RWPE2 (cell line): Measurements from ENCODE around the gene CHD9NB.
A peak's percentile ranks its signal among the peaks of the same experiment; 100 is the strongest.

Experiments
- ATAC-seq: fragments of 200-7000 bp; cut with Tn5 transposase; 3 replicates; pipeline ENCODE4 v1.9.1; 2021; ENCODE audit warnings: low read depth
- DNase-seq: peaks from one replicate; pipeline ENCODE4 v3.0.0-alpha.2; 2020; ENCODE audit warnings: low spot score
- H3K27ac ChIP-seq: fragments of 450-650 bp; 2 replicates; pipeline ENCODE4 v1.5.1; 2017; ENCODE audit warnings: mild to moderate bottlenecking; ENCODE audit not compliant: poor library complexity, severe bottlenecking
- H3K27me3 ChIP-seq: fragments of 250-450 bp; sonication (Bioruptor Pico); 2 replicates; pipeline ENCODE4 v1.5.1; 2021; ENCODE audit warnings: mild to moderate bottlenecking, moderate library complexity; ENCODE audit not compliant: insufficient read depth, poor library complexity, severe bottlenecking
- H3K36me3 ChIP-seq: fragments of 250-450 bp; sonication (Bioruptor Pico); 2 replicates; pipeline ENCODE4 v1.5.1; 2020; ENCODE audit warnings: low read depth, mild to moderate bottlenecking, moderate library complexity
- H3K4me1 ChIP-seq: fragments of 250-450 bp; sonication (Bioruptor Pico); 2 replicates; pipeline ENCODE4 v1.5.1; 2021; ENCODE audit warnings: mild to moderate bottlenecking, moderate library complexity; ENCODE audit not compliant: insufficient read depth, poor library complexity, severe bottlenecking
- H3K4me3 ChIP-seq: fragments of 250-450 bp; sonication (Bioruptor Pico); 2 replicates; pipeline ENCODE4 v1.5.1; 2021; ENCODE audit warnings: mild to moderate bottlenecking, moderate library complexity; ENCODE audit not compliant: severe bottlenecking
- H3K9me3 ChIP-seq: fragments of 250-450 bp; sonication (Bioruptor Pico); 2 replicates; pipeline ENCODE4 v1.5.1; 2021; ENCODE audit warnings: mild to moderate bottlenecking, moderate library complexity; ENCODE audit not compliant: severe bottlenecking
- CTCF ChIP-seq: fragments of 450-650 bp; IDR thresholded peaks from one replicate; pipeline ENCODE4 v1.5.1; 2017; ENCODE audit warnings: mild to moderate bottlenecking, moderate library complexity; ENCODE audit not compliant: poor library complexity, severe bottlenecking

CHD9NB gene

GRCh38 chr16:53052519-53053501 is at the start of gene CHD9NB:
TSS of gene CHD9NB (minus strand) at chr16:53052897. CDS start at chr16:53044158, 8,739 bp downstream.
- no peak for TF ChIP-seq CTCF
- Histone ChIP-seq H3K9me3 (no peaks in the 10 kb centered on the region), H3K27ac (peak within 1 kb of the TSS; percentile 93), H3K36me3 (no peaks in the 10 kb centered on the region), H3K4me3 (peak within 1 kb of the TSS; percentile 2), H3K4me1 (peaks cover 21% of the 10 kb centered on the region), H3K27me3 (no peaks in the 10 kb centered on the region)
- DNase-seq (peak; percentile 93), ATAC-seq (peak; percentile 86)

GRCh38 chr16:53100889-53101288 is 48.2 kb upstream of the CHD9NB start:
- TF ChIP-seq CTCF, result no peak

GRCh38 chr16:53100131-53100748 is 47.5 kb upstream of the CHD9NB start:
- no peaks in the 10 kb centered on the region for H3K9me3 ChIP-seq

More at GRCh38 chr16:53100889-53101288, 48.2 kb upstream of the CHD9NB start:
- ATAC-seq (no peak), DNase-seq (no peak)
- H3K4me1 ChIP-seq, result peaks cover 30% of the 10 kb centered on the region
- H3K36me3 ChIP-seq, result peaks cover 9% of the 10 kb centered on the region
- no peaks in the 10 kb centered on the region for H3K27me3 ChIP-seq
- no peaks in the 10 kb centered on the region for H3K9me3 ChIP-seq
- H3K27ac ChIP-seq, result peak overlapping the region; percentile 98
- H3K4me3 ChIP-seq, result no peak overlapping the region

GRCh38 chr16:53099318-53100130 is 46.8 kb upstream of the CHD9NB start:
- H3K27me3 ChIP-seq, result no peaks in the 10 kb centered on the region
- H3K27ac ChIP-seq, result peak overlapping the region; percentile 98
- DNase-seq (peak; percentile 97), ATAC-seq (peak; percentile 84)
- peaks cover 5% of the 10 kb centered on the region; the same call in 1 of the 2 replicates for H3K36me3 ChIP-seq
- H3K4me3 ChIP-seq, result peak overlapping the region; percentile 7
- H3K4me1 ChIP-seq, result peaks cover 34% of the 10 kb centered on the region
- TF ChIP-seq CTCF, result no peak
- no peaks in the 10 kb centered on the region for H3K9me3 ChIP-seq

More at GRCh38 chr16:53100131-53100748, 47.5 kb upstream of the CHD9NB start:
- peak overlapping the region; percentile 98 for H3K27ac ChIP-seq
- peaks cover 30% of the 10 kb centered on the region for H3K4me1 ChIP-seq
- H3K36me3 ChIP-seq, result peaks cover 7% of the 10 kb centered on the region
- DNase-seq, result no peak
- no peak for ATAC-seq
- H3K4me3 ChIP-seq, result no peak overlapping the region
- no peaks in the 10 kb centered on the region for H3K27me3 ChIP-seq
- TF ChIP-seq CTCF, result no peak
